ENCODE results near the gene RBMX. TPM values are rescaled to one million over a fixed set of nuclear protein-coding genes. Genes with fewer than 3 reads are reported as not detected.

The RBMX gene
- total RNA-seq, 4 donors from 2014 or later: 203 to 255 (median 211) TPM

GRCh38 chrX:136862546-136862945, 18.0 kb downstream of the RBMX start:
- H3K27me3 ChIP-seq: no peaks in the 10 kb centered on the region
- no peak for DNase-seq (ENCODE audit: low spot score in 2 of 2)
- peaks cover 0 to 4% (median 0%) of the 10 kb centered on the region in 4 donors for H3K4me1 ChIP-seq
- H3K27ac ChIP-seq: no peak overlapping the region
- H3K36me3 ChIP-seq: peaks cover 0 to 35% (median 0%) of the 10 kb centered on the region in 3 donors
- 62% methylated on average over 5 of the region's 5 CpGs for WGBS, 2 donors
- H3K4me3 ChIP-seq: no peak overlapping the region
- H3K9me3 ChIP-seq: no peaks in the 10 kb centered on the region
- no peak for TF ChIP-seq CTCF (IDR thresholded peaks at IDR 0.05)
- no peak for TF ChIP-seq POLR2A (IDR thresholded peaks at IDR 0.05)
- no peak for TF ChIP-seq EP300 (IDR thresholded peaks at IDR 0.05)

- Histone ChIP-seq H3K4me1 (no peaks in the 10 kb centered on the region), H3K27me3 (no peaks in the 10 kb centered on the region), H3K9me3 (no peaks in the 10 kb centered on the region), H3K36me3 (peaks cover 0 to 35% (median 0%) of the 10 kb centered on the region in 3 donors), H3K4me3 (no peak overlapping the region), H3K27ac (no peak overlapping the region)
- WGBS, 2 donors: 76 to 78% methylated on average over 1 of the region's 1 CpG
- DNase-seq (ENCODE audit: low spot score in 2 of 2): no peak
- no peak for TF ChIP-seq CTCF (IDR thresholded peaks at IDR 0.05)
- no peak for TF ChIP-seq EP300 (IDR thresholded peaks at IDR 0.05)
- TF ChIP-seq POLR2A (IDR thresholded peaks at IDR 0.05): no peak
These were observed 18.6 kb downstream of the RBMX start for GRCh38 chrX:136861877-136862276.

GRCh38 chrX:136858007-136858756, 22.3 kb downstream of the RBMX start:
- no peak for DNase-seq (ENCODE audit: low spot score in 2 of 2)
- Histone ChIP-seq H3K27ac (no peak overlapping the region), H3K36me3 (peaks cover 0 to 24% (median 0%) of the 10 kb centered on the region in 3 donors), H3K27me3 (no peaks in the 10 kb centered on the region), H3K4me1 (no peaks in the 10 kb centered on the region), H3K9me3 (no peaks in the 10 kb centered on the region), H3K4me3 (no peak overlapping the region)
- TF ChIP-seq CTCF (IDR thresholded peaks at IDR 0.05) (no peak), POLR2A (IDR thresholded peaks at IDR 0.05) (no peak), EP300 (IDR thresholded peaks at IDR 0.05) (no peak)
- 90 to 96% methylated on average over 4 of the region's 4 CpGs for WGBS, 2 donors

GRCh38 chrX:136856551-136856950, 24.0 kb downstream of the RBMX start:
- Histone ChIP-seq H3K4me3 (no peak overlapping the region), H3K36me3 (peaks cover 0 to 14% (median 0%) of the 10 kb centered on the region in 3 donors), H3K27me3 (no peaks in the 10 kb centered on the region), H3K4me1 (no peaks in the 10 kb centered on the region), H3K9me3 (no peaks in the 10 kb centered on the region), H3K27ac (no peak overlapping the region)
- TF ChIP-seq EP300 (IDR thresholded peaks at IDR 0.05) (peak in 1 of 2 donors; percentile 11), CTCF (IDR thresholded peaks at IDR 0.05) (no peak), POLR2A (IDR thresholded peaks at IDR 0.05) (no peak)
- 80 to 87% methylated on average over 6 of the region's 6 CpGs for WGBS, 2 donors
- no peak for DNase-seq (ENCODE audit: low spot score in 2 of 2)

- Histone ChIP-seq H3K9me3 (no peaks in the 10 kb centered on the region), H3K4me3 (no peak overlapping the region), H3K4me1 (no peaks in the 10 kb centered on the region), H3K36me3 (peaks cover 0 to 13% (median 0%) of the 10 kb centered on the region in 3 donors), H3K27ac (no peak overlapping the region), H3K27me3 (no peaks in the 10 kb centered on the region)
- 90 to 94% methylated on average over 8 of the region's 8 CpGs for WGBS, 2 donors
- DNase-seq (ENCODE audit: low spot score in 2 of 2): no peak
- TF ChIP-seq POLR2A (IDR thresholded peaks at IDR 0.05) (no peak), CTCF (IDR thresholded peaks at IDR 0.05) (no peak), EP300 (IDR thresholded peaks at IDR 0.05) (no peak)
These were observed 24.5 kb downstream of the RBMX start for GRCh38 chrX:136856050-136856449.
